GM19351 (cell line): ENCODE data around the gene GCNA.
"Not testable (repeated sequence)": the region's sequence is repeated elsewhere in the genome, so short reads cannot be mapped to it uniquely, and the experiment has no call there.

Source experiments
- ATAC-seq: cut with Tn5 transposase; IDR thresholded peaks from one replicate; pipeline ENCODE4 v1.9.1; 2021; ENCODE audit warnings: mild to moderate bottlenecking, moderate library complexity; ENCODE audit not compliant: unreplicated experiment

GCNA gene

DNA sequence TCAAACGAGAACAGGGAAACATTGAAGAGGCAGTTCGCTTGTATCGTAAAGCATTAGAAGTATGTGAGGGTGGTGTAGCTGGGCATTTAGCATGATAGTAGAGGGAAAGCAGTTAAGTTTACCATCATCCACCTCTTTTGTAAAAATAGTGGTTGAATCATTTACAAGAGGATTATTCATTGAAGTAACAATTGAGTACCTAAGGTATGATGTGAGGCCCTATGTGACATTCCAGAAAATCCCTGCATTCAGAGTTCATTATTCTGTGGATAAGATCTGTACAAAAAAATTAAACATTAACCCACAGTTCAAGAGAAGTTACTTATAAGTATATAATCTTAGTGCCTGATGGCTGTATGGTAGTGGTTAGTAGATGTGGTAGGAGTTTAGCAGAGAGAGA is 22.2 kb upstream of the GCNA start:
- no peak for ATAC-seq

- no peak for ATAC-seq
Observed at GRCh38 chrX:71558920-71559319, 19.3 kb upstream of the GCNA start.

DNA sequence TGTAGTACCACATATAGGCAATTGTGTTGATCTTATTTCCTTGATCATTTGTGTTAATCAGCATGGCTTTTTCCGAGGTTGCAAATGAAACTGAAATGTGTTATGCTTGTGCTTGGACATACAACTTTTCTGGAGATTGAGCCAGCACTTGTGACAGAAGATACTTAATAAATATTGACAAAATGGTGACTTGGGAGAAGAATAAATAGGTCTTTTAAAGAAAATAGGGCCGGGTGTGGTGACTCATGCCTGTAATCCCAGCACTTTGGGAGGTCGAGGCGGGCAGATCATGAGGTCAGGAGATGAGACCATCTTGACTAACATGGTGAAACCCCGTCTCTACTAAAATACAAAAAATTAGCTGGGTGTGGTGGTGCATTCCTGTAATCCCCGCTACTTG is 18.5 kb upstream of the GCNA start:
- not testable (repeated sequence) for ATAC-seq

DNA sequence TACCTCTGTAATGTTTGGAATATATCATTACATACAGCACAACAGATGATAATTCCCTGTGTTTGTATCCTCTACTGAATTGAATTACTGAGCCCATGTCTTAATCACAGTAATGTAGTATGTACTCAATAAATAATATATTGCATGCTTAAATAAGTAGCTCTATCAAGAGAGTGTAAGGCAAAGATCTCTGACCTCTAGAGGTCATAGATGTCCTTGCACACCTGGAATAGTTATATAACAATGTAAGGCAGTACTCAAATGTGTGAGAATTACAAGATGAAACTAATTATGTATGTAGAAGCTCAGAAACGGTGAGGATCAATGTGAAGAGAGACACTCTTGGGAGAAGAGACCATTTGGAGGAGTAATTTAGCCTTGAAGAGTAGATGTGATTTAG is 14.3 kb upstream of the GCNA start:
- no peak for ATAC-seq

DNA sequence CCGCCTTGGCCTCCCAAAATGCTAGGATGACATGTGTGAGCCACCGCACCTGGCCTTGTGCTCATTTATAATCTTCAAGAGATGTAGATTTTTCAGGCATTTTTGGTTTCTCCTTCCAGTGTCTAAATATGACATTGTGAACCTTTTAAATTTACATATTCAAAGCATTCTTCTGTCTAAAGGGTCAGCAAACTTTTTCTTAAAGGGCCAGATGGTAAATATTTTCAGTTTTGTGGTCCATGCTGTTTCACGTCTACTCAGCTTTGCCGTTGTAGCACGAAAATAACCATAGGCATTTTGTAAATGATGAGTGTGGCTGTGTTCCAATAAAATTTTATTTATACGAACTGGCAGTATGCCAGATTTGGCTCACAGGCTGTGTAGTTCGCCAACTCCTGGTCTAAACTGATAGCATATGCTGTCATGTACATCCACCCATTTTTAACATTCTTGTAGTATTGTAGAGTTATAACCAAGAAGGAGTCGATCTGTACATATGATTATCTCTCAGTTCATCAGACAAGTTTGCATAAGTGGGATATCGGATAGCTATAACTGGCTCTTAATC is 12.7 kb upstream of the GCNA start:
- ATAC-seq: no peak

DNA sequence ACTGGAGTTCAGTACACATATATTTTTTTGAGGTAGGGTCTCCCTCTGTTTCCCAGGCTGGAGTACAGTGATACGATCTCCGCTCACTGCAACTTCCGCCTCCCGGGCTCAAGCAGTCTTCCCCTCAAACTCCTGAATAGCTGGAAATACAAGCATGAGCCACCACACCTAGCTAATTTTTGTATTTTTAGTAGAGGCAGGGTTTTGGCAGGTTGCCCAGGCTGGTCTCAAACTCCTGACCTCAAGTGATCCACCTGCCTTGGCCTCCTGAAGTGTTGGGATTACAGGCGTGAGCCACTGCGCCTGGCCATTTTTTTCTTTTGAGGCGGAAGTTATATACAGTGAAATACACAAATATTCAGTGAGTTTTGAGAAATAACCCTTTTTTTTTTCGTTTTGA is 6.8 kb upstream of the GCNA start:
- ATAC-seq: not testable (repeated sequence)

- ATAC-seq: no peak
Observed at GRCh38 chrX:71573590-71573989, 4.6 kb upstream of the GCNA start.

DNA sequence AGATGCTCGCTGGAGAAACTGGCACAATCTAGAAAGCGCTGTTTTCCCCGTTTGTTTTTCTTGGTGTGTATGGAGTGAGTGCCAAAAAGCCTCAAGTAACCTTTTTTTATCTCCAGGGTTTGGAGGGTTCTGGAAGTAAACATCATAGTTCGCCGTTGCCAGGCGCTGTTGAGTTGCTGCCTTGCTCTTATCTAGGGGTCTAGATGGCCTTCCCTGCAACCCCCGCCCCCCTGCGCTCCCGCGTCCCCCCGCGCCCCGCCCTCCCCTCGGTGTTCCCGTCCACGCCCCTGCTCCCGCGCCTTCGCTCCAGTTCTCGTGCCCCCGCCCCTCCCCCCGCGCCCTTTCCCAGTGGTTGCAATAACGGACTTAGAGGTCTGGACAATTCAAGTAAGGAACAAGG is 555 bp upstream of the GCNA start:
- no peak for ATAC-seq

- no peak for ATAC-seq
Observed at GRCh38 chrX:71579136-71579989, 1.1 kb downstream of the GCNA start.

DNA sequence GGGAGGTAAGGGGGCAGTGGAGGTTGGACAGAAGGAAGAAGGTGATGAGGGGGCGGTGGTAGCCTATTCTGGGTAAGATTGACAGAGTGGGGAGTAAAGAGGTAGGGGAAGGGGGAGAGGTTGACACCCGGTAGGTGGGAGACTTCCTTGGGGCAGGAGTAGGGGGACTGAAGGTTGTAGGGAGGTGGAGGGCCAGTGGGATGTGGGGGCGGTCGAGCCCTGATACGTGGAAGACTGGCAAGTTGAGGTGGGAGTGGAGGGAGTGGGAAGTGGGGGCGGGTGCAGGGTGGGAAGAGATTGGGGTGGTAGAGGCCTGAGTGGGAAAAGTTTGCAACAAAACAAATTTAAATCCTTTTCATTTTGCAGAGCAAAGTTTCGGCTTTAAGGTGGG is 1.7 kb downstream of the GCNA start:
- no peak for ATAC-seq

- no peak for ATAC-seq
Observed at GRCh38 chrX:71581210-71581609, 3.0 kb downstream of the GCNA start.

DNA sequence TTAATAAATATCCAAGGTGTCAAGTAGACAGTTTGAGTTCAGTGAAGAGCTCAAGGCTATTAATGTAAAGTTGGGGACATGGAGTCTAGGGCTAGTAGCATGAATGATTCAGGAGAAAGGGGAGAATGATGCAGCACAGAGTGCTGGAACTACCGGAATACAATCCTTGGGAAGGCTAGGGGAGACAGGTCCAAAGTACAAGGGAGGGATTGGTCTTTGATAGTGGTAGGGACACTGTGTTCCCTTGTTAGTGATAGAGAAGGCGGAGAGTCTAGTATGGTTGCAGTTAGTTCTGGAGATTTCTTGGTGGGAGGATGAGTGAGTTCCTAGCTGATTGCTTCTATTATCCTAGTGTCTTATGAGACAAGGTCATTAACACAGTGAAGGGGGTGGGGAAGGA is 8.7 kb downstream of the GCNA start:
- ATAC-seq: no peak

- not testable (repeated sequence) for ATAC-seq
Observed at GRCh38 chrX:71593210-71593609, 15.0 kb downstream of the GCNA start.

DNA sequence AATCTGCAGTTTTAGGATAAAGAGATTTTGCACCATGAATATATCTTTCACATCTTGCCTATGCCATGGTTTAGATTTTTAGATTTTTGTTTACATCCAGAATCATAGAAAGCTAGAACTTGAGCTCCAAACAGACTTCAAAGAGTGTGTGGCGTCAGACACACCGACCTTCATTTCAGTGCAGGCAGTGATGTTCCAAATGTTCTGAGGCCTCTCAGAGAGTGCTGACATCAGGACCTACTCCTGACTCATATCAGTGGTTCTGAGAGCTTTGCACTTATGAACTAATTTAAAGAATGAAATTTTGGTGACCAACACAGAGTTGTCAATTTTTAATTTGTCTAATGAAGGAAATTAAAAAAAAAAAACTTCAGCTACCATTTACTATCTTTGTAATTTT is 21.7 kb downstream of the GCNA start:
- no peak for ATAC-seq

DNA sequence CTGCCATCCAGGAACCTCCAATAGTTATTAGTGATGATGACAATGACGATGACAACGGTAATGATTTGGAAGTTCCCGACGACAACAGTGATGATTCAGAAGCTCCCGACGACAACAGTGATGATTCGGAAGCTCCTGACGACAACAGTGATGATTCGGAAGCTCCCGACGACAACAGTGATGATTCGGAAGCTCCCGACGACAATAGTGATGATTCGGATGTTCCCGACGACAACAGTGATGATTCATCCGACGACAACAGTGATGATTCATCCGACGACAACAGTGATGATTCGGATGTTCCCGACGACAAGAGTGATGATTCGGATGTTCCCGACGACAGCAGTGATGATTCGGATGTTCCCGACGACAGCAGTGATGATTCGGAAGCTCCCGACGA is 25.4 kb downstream of the GCNA start:
- no peak for ATAC-seq

DNA sequence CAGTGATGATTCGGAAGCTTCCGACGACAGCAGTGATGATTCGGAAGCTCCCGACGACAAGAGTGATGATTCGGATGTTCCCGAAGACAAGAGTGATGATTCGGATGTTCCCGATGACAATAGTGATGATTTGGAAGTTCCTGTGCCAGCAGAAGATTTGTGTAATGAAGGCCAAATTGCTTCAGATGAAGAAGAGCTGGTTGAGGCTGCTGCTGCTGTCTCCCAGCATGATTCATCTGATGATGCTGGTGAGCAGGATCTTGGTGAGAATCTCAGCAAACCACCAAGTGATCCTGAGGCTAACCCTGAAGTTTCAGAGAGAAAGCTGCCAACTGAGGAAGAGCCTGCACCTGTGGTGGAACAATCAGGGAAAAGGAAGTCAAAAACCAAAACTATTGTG is 25.9 kb downstream of the GCNA start:
- ATAC-seq: no peak

DNA sequence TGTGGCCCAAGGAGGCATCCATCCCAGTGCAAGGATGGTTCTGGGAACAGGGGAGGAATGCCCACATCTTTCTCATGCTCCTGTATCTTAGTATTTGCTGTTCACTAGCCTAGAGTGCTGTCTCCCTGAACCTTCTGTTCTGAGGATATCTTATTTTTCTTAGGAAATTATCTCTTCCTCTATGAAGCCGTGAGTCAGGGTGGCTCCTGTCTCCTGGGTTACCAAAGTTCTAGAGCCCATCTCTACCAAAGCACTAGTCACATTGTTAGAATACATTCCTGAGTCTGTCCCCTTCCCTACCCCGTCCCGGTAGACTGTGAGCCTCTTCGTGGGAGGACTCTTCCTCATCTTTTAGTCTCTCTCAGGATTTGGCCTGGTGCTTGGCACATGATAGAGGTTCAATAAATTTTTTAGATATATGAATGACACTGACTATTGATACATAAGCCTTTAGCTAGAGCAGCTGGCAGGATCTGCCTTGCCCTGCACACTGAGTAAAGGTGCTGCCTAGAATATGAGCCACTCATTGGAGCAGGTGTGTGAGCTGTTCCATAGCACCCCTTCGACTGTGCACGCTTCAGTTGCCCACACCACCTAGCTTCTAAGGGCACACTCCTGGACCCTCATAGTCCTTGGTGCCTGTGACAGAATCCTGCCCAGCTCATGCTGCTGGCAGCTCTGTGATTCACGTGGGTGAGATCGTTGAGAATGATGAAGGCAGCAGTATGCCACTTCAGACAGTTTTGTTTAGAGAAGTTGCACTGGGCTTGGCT is 26.7 kb downstream of the GCNA start:
- no peak for ATAC-seq

DNA sequence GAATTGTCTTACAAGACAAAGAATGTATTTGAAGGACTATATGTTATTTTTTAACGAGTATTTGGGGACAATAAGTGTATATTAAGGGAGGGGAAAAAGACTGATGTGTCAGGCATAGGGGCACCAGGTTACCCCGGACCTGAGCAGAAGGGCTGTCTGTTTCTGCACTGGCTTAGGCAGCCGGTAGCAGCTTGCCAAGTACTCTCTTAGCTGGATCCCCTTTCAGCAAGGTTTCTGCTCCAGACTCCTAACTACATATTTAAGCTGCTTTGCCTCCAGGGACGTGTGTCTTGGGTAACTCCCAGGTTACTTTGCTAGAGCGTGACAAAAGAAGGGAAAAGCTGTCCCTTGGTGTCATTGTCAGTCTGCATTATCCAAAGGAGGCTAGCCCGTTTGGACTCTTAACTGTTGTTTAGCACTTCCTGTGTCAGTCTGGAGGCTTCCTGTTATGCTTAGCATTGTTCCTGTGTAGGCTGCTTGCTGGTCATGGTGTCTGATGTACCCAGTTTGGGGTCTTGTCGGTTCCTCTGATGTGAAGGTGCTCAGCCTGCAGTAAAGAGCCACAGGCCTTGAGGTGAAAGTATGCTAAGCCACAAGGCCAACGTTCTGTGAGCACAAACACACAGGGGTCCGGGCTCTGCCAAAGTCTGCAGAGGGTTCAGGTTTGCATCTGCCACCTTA is 28.4 kb downstream of the GCNA start:
- no peak for ATAC-seq

- no peak for ATAC-seq
Observed at GRCh38 chrX:71607488-71607887, 29.3 kb downstream of the GCNA start.

- ATAC-seq: peak; percentile 49
Observed at GRCh38 chrX:71609095-71609750, 31.0 kb downstream of the GCNA start.

DNA sequence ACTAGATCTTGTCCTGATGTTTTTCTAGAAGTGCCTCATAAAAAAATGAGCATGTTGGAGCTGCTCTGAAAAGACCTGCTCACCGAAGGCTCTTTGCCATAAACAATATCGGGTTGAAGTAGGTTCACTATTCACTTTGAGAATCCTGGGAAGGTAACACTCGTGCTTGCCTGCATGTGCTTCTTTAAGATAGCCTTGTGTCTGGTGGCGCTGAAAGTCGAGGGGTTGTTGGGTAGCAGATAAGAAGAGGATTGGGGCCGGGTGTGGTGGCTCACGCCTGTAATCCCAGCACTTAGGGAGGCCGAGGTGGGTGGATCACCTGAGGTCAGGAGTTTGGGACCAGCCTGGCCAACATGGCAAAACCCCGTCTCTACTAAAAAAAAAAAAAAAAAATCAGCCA is 33.5 kb downstream of the GCNA start:
- not testable (repeated sequence) for ATAC-seq
